ENCODE results near the gene PLEKHG4.

Gene PLEKHG4

DNA sequence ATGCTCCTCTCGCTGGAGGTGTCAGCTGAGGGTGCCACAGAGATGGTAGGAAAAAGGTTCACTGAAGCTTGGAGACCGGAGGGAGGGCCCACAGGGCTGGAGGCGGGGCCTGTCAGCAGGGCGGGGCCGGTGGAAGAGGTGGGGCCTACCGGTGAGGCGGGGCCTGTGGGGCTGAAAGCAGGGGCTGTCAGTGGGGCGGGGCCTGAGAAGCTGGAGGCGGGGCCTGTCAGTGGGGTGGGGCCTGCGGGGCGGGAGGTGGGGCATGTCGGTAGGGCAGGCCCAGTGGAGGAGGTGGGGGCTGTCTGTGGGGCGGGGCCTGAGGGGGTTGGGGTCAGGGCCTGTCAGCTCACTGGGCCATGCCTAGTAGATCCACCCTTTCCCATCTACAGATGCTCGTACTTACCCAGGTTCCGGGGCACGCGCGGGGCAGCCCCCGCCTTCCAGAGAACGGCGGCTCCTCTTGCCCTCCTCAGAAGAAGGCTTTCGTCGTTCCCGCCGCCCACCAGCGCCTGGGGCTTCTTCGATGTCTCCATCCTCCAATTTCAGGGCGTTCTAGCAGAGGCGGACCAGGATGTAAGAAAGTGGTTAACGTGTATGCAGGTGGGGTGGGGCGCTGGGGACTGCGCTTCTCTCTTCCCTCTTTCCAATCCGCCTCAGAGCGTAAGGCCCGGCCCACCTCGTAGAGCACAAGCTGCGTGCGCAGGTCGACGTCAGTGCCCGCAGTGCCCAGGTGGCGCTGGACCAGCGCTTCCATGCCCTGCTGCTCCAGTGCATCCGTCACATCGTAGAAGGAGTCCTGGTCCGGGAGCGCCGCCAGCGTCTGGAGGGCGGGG lies 42.6 kb upstream of the PLEKHG4 start:
- Histone ChIP-seq H3K27ac (no peak overlapping the region), H3K9ac (ENCODE audit: insufficient read length) (no peak overlapping the region), H3K36me3 (ENCODE audit: insufficient read depth, low read length) (no peaks in the 10 kb centered on the region), H3K4me3 (peak overlapping the region; percentile 66), H3K9me3 (ENCODE audit: low read depth, low read length) (no peaks in the 10 kb centered on the region)
- DNase-seq (ENCODE audit: low read depth, low spot score): no peak
- TF ChIP-seq POLR2AphosphoS5 (IDR thresholded peaks at IDR 0.05; ENCODE audit: borderline replicate concordance, low read depth, low read length): no peak
- TF ChIP-seq EZH2 (IDR thresholded peaks at IDR 0.05): no peak
- no peak for TF ChIP-seq FOXP2 (optimal IDR thresholded peaks at IDR 0.05; ENCODE audit: control extremely low read depth, extremely low read length, insufficient read depth)

GRCh38 chr16:67237396-67238277 lies 41.7 kb upstream of the PLEKHG4 start:
- H3K4me3 ChIP-seq: no peak overlapping the region
- TF ChIP-seq FOXP2 (optimal IDR thresholded peaks at IDR 0.05; ENCODE audit: control extremely low read depth, extremely low read length, insufficient read depth): no peak
- no peak for TF ChIP-seq POLR2AphosphoS5 (IDR thresholded peaks at IDR 0.05; ENCODE audit: borderline replicate concordance, low read depth, low read length)
- no peak for TF ChIP-seq EZH2 (IDR thresholded peaks at IDR 0.05)
- DNase-seq (ENCODE audit: low read depth, low spot score): no peak
- no peak overlapping the region for H3K27ac ChIP-seq
- no peaks in the 10 kb centered on the region for H3K9me3 ChIP-seq (ENCODE audit: low read depth, low read length)
- H3K9ac ChIP-seq (ENCODE audit: insufficient read length): no peak overlapping the region
- no peaks in the 10 kb centered on the region for H3K36me3 ChIP-seq (ENCODE audit: insufficient read depth, low read length)

DNA sequence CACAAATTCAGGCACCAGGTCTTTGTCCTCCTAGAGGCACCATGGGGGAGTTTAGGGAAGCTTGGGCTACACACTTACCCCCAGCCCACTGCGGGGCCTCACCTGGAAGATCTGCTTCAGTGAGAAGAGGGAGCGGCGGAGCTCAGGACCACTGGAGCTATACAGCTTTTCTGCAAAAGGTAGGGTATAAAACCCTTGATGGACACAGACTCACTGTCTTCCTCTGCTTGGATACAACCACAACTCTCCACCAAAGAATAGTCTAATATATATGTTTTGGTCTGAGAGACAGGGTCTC lies 41.1 kb upstream of the PLEKHG4 start:
- no peak for TF ChIP-seq POLR2AphosphoS5 (IDR thresholded peaks at IDR 0.05; ENCODE audit: borderline replicate concordance, low read depth, low read length)
- TF ChIP-seq FOXP2 (optimal IDR thresholded peaks at IDR 0.05; ENCODE audit: control extremely low read depth, extremely low read length, insufficient read depth): no peak
- no peak for TF ChIP-seq EZH2 (IDR thresholded peaks at IDR 0.05)
- no peak for DNase-seq (ENCODE audit: low read depth, low spot score)
- Histone ChIP-seq H3K4me3 (no peak overlapping the region), H3K9ac (ENCODE audit: insufficient read length) (no peak overlapping the region), H3K36me3 (ENCODE audit: insufficient read depth, low read length) (no peaks in the 10 kb centered on the region), H3K27ac (no peak overlapping the region), H3K9me3 (ENCODE audit: low read depth, low read length) (no peaks in the 10 kb centered on the region)

DNA sequence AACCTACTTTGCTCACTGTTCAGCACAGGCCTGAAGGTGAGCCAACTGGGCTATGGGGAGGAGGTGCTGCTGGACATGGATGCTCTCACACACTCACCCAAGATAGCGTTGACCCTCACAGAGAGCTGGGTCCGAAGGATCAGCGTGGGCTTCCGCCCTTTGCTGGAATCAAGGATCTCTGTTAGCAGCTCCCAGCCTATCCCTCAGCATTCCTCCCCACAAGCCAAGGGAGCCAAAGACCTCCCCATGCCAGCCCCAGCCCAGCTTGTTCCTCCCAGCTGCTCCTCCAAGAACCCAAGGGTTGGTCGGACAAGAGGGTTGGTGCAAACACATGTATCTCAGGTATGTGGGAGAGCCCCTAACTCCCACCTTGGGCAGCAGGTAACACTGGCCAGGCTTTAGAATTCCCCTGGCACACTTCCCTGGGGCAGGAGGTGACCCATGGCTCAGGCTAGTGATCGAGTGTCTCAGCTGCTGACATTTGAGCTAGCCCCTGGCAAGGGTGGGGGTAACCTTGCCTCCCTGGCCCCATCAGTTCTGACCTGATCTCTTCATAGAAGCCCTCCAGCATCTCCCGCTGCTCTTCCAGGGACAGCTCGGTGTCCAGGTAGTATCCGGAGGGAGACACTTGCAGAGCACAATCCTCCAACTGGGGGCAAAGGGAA lies 40.4 kb upstream of the PLEKHG4 start:
- H3K27ac ChIP-seq: no peak overlapping the region
- no peak overlapping the region for H3K9ac ChIP-seq (ENCODE audit: insufficient read length)
- no peak for DNase-seq (ENCODE audit: low read depth, low spot score)
- no peaks in the 10 kb centered on the region for H3K9me3 ChIP-seq (ENCODE audit: low read depth, low read length)
- no peak for TF ChIP-seq POLR2AphosphoS5 (IDR thresholded peaks at IDR 0.05; ENCODE audit: borderline replicate concordance, low read depth, low read length)
- no peak for TF ChIP-seq FOXP2 (optimal IDR thresholded peaks at IDR 0.05; ENCODE audit: control extremely low read depth, extremely low read length, insufficient read depth)
- TF ChIP-seq EZH2 (IDR thresholded peaks at IDR 0.05): no peak
- no peaks in the 10 kb centered on the region for H3K36me3 ChIP-seq (ENCODE audit: insufficient read depth, low read length)
- H3K4me3 ChIP-seq: no peak overlapping the region

DNA sequence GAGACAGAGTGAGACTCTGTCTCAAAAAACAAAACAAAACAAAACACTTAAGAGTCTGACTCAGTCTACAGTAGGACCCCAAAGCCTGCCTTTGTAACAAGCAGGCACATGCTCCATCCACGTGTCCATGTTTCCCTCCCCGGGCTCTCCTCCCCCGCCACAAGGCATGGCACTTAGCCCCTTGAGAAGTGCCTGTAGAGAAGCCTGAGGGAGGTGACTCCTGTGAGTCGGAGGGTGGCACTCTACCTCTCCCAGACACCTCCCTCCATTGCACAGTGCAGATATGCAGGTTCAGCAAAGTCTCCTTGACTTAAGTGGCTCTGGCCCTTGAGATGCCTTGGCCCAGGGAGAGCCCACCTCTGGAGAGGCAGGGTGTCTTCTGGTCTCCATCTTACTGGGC lies 38.8 kb upstream of the PLEKHG4 start:
- H3K27ac ChIP-seq: no peak overlapping the region

DNA sequence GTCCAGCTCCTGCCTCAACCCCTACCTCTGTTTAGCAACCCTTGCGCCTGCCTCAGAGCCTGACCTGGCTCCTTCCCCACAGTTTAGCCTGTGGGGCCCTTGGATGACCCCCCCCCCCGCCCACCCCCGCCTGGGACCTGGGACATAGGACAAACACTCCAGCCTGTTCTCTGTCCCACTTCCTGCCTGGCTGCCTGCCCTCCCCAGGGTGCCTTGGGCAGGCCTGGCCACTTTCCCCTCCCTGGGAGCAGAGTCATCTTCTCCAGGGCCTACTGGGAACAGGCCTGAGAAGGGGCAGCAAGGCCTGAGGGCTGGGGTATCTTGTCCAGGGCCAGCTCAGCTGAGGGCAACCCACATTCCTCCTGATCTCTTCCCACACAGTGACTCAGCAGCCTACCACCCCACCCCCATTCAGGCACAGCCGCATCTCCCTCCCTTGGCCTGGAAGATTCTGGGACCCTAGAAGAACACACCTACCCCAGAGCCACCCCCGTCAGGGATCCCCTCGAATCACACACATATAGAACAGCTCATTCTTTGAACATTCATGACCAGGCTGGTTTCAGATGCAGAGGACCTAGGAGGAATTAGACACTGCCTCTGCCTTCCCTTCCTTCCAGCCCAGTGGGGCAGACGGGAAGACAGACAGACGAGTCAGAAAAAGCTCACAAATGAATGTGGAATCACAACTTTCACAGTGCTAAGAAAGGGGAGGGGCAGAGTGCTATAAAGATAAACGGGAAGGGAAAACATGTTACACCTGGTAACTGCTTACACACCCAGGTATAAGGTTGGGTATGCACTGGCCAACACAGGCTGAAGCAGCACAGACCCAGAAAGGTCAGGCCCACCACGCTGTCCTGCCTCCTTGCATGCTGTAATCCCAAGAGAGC lies 38.1 kb upstream of the PLEKHG4 start:
- DNase-seq (ENCODE audit: low read depth, low spot score): no peak
- Histone ChIP-seq H3K4me3 (no peak overlapping the region), H3K9me3 (ENCODE audit: low read depth, low read length) (no peaks in the 10 kb centered on the region), H3K36me3 (ENCODE audit: insufficient read depth, low read length) (no peaks in the 10 kb centered on the region), H3K27ac (no peak overlapping the region), H3K9ac (ENCODE audit: insufficient read length) (no peak overlapping the region)
- TF ChIP-seq POLR2AphosphoS5 (IDR thresholded peaks at IDR 0.05; ENCODE audit: borderline replicate concordance, low read depth, low read length) (no peak), EZH2 (IDR thresholded peaks at IDR 0.05) (no peak), FOXP2 (optimal IDR thresholded peaks at IDR 0.05; ENCODE audit: control extremely low read depth, extremely low read length, insufficient read depth) (no peak)

More for the DNA sequence above, 38.8 kb upstream of the PLEKHG4 start:
- DNase-seq (ENCODE audit: low read depth, low spot score): no peak
- TF ChIP-seq EZH2 (IDR thresholded peaks at IDR 0.05) (no peak), POLR2AphosphoS5 (IDR thresholded peaks at IDR 0.05; ENCODE audit: borderline replicate concordance, low read depth, low read length) (no peak), FOXP2 (optimal IDR thresholded peaks at IDR 0.05; ENCODE audit: control extremely low read depth, extremely low read length, insufficient read depth) (no peak)
- H3K9me3 ChIP-seq (ENCODE audit: low read depth, low read length): no peaks in the 10 kb centered on the region
- no peak overlapping the region for H3K4me3 ChIP-seq
- H3K36me3 ChIP-seq (ENCODE audit: insufficient read depth, low read length): no peaks in the 10 kb centered on the region
- no peak overlapping the region for H3K9ac ChIP-seq (ENCODE audit: insufficient read length)

DNA sequence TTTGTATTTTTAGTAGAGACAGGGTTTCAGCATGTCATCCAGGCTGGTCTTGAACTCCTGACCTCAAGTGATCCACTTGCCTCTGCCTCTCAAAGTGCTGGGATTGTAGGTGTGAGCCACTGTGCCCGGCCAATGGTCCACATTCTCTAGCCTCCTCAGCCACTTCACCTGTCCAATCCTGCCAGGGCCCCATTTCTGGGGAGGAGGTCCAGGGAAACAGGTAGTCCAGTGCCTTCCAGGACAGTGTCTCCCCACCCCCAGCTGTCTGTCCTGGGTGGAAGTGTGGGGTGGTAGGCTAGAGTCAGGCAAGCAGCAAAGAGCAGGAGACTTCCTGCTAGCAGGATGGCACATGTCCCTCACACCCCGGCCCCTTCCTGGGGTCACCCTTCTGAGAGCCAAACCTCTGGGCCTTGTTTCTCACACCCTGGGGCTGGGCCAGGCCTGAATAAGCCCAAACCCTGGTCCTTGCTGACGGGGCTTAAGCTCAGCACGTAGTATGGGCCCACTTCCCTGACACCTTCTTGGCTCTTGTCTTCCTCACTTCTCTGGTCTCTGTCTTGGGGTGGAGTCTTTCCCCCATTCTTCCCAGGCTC lies 37.1 kb upstream of the PLEKHG4 start:
- Histone ChIP-seq H3K27ac (no peak overlapping the region), H3K9ac (ENCODE audit: insufficient read length) (no peak overlapping the region), H3K4me3 (no peak overlapping the region), H3K36me3 (ENCODE audit: insufficient read depth, low read length) (no peaks in the 10 kb centered on the region), H3K9me3 (ENCODE audit: low read depth, low read length) (no peaks in the 10 kb centered on the region)
- no peak for TF ChIP-seq FOXP2 (optimal IDR thresholded peaks at IDR 0.05; ENCODE audit: control extremely low read depth, extremely low read length, insufficient read depth)
- no peak for TF ChIP-seq EZH2 (IDR thresholded peaks at IDR 0.05)
- DNase-seq (ENCODE audit: low read depth, low spot score): no peak
